ENCODE measurements around the gene DNALI1. TPM values are rescaled to one million over a fixed set of nuclear protein-coding genes. Genes with fewer than 3 reads are reported as not detected.

The DNALI1 gene
- total and polyA plus RNA-seq, 2 experiments from 2014 or later, result 5.4 to 25.6 TPM

- Mint-ChIP-seq H3K9me3 (peaks cover 6% of the 10 kb centered on the region; the same call in 2 of the 3 replicates), H3K4me3 (peak overlapping the region; percentile 92), H3K27ac (no peak overlapping the region; the same call in 1 of the 2 replicates), H3K27me3 (ENCODE audit: insufficient read depth, low read depth, poor library complexity) (peaks cover 20% of the 10 kb centered on the region), H3K4me1 (peaks cover 27% of the 10 kb centered on the region), H3K36me3 (ENCODE audit: low read depth) (peaks cover 8% of the 10 kb centered on the region)
- H3F3A ChIP-seq (replicated peaks; ENCODE audit: low read depth), result no peaks in the 10 kb centered on the region
- peaks cover 6% of the 10 kb centered on the region for H4K20me1 ChIP-seq (replicated peaks; ENCODE audit: insufficient read depth)
- ATAC-seq, result no peak
- H2AFZ ChIP-seq, result peak overlapping the region; percentile 94; the same call in 1 of the 2 replicates
- peaks cover 10% of the 10 kb centered on the region; the same call in 1 of the 2 replicates for H3K4me1 ChIP-seq (ENCODE audit: insufficient read depth)
- no peaks in the 10 kb centered on the region for H3K27me3 ChIP-seq (ENCODE audit: insufficient read depth)
- peak overlapping the region; percentile 63 for H3K4me3 ChIP-seq
- H3K79me2 ChIP-seq (replicated peaks; ENCODE audit: insufficient read depth), result peaks cover 14% of the 10 kb centered on the region
- H3K4me2 ChIP-seq, result peak overlapping the region; percentile 84
- no peak for TF ChIP-seq ZNF114 (CRISPR knock-in tag; IDR thresholded peaks at IDR 0.05)
- TF ChIP-seq EZH2 (IDR thresholded peaks at IDR 0.05; ENCODE audit: low read depth, unreplicated experiment), result no peak
- no peak for TF ChIP-seq POLR2AphosphoS5 (IDR thresholded peaks at IDR 0.05; ENCODE audit: low read depth)
- TF ChIP-seq CREB1 (CRISPR knock-in tag; IDR thresholded peaks at IDR 0.05; ENCODE audit: low read depth), result no peak
- no peak for TF ChIP-seq STAT1 (IDR thresholded peaks at IDR 0.05; ENCODE audit: unreplicated experiment)
- TF ChIP-seq ETS1 (IDR thresholded peaks at IDR 0.05), result no peak
- no peak for TF ChIP-seq ZNF462 (CRISPR knock-in tag; IDR thresholded peaks at IDR 0.05)
- H3K36me3 ChIP-seq (ENCODE audit: insufficient read depth), result no peaks in the 10 kb centered on the region
- no peak overlapping the region for H3K27ac ChIP-seq (ENCODE audit: low read depth)
- H3K9me2 ChIP-seq (ENCODE audit: insufficient read depth), result peaks cover 5% of the 10 kb centered on the region; the same call in 1 of the 2 replicates
- DNase-seq (ENCODE audit: low spot score), result no peak
Measured at GRCh38 chr1:37557402-37557801, 662 bp downstream of the DNALI1 start.

All from GM23338 (cell line).